Coronary artery (tissue), 2 donors: ENCODE results near the gene ACAP3.

ENCODE experiments used
- DNase-seq: peaks from one replicate; pipeline ENCODE4 v3.0.0-alpha.2; 2017; ENCODE audit warnings: low spot score
- H3K27ac ChIP-seq, 2 donors: fragments of 200-600 bp; sonication (generic); one replicate each; pipeline ENCODE4 v1.5.1; 2016 to 2019
- H3K4me3 ChIP-seq: fragments of 200-600 bp; sonication (generic); 2 replicates; pipeline ENCODE4 v1.5.1; 2016; ENCODE audit warnings: mild to moderate bottlenecking, moderate library complexity
- CTCF ChIP-seq: fragments of 200-600 bp; sonication (generic); IDR thresholded peaks from one replicate; pipeline ENCODE4 v1.5.1; 2019; ENCODE audit warnings: antibody characterized with exemption

Gene ACAP3

GRCh38 chr1:1343811-1344421 lies 36.2 kb upstream of the ACAP3 start:
- no peak overlapping the region for H3K4me3 ChIP-seq
- DNase-seq: no peak
- no peak overlapping the region for H3K27ac ChIP-seq
- no peak for TF ChIP-seq CTCF

- no peak overlapping the region for H3K27ac ChIP-seq
- H3K4me3 ChIP-seq: no peak overlapping the region
- no peak for DNase-seq
- no peak for TF ChIP-seq CTCF
Measured at GRCh38 chr1:1342584-1343115, 34.9 kb upstream of the ACAP3 start.

GRCh38 chr1:1342061-1342562 lies 34.4 kb upstream of the ACAP3 start:
- TF ChIP-seq CTCF: no peak
- no peak for DNase-seq
- Histone ChIP-seq H3K4me3 (no peak overlapping the region), H3K27ac (no peak overlapping the region)

- Histone ChIP-seq H3K27ac (no peak overlapping the region), H3K4me3 (no peak overlapping the region)
- no peak for TF ChIP-seq CTCF
- no peak for DNase-seq
Measured at GRCh38 chr1:1341549-1342021, 33.9 kb upstream of the ACAP3 start.

GRCh38 chr1:1340791-1341548 lies 33.2 kb upstream of the ACAP3 start:
- no peak for DNase-seq
- TF ChIP-seq CTCF: no peak
- no peak overlapping the region for H3K27ac ChIP-seq
- H3K4me3 ChIP-seq: no peak overlapping the region

GRCh38 chr1:1340185-1340584 lies 32.5 kb upstream of the ACAP3 start:
- no peak for DNase-seq
- Histone ChIP-seq H3K4me3 (no peak overlapping the region), H3K27ac (no peak overlapping the region)
- no peak for TF ChIP-seq CTCF

GRCh38 chr1:1338278-1338677 lies 30.5 kb upstream of the ACAP3 start:
- DNase-seq: no peak
- H3K4me3 ChIP-seq: no peak overlapping the region
- TF ChIP-seq CTCF: no peak
- no peak overlapping the region for H3K27ac ChIP-seq
